Trophoblast cell (in vitro differentiated cells and primary cell): ENCODE data around the gene DNAJC28.

ENCODE experiments used
- DNase-seq, 2 donors: peaks; one replicate each; pipeline ENCODE4 v3.0.0-alpha.2; 2016
- H2AFZ ChIP-seq: 2 replicates; pipeline ENCODE4 v1.6.1; 2013; ENCODE audit warnings: low read length, moderate library complexity, mild to moderate bottlenecking; ENCODE audit not compliant: insufficient read depth, poor library complexity
- H2AK5ac ChIP-seq: 2 replicates; pipeline ENCODE4 v1.6.1; 2013; ENCODE audit warnings: mild to moderate bottlenecking, low read length
- H2BK120ac ChIP-seq: 2 replicates; pipeline ENCODE4 v1.6.1; 2013; ENCODE audit warnings: low read length, mild to moderate bottlenecking, moderate library complexity; ENCODE audit not compliant: insufficient read depth, poor library complexity
- H2BK12ac ChIP-seq: 2 replicates; pipeline ENCODE4 v1.6.1; 2013; ENCODE audit warnings: mild to moderate bottlenecking, low read length, moderate library complexity
- H2BK5ac ChIP-seq: 2 replicates; pipeline ENCODE4 v1.6.1; 2013; ENCODE audit warnings: low read length, low read depth, moderate library complexity, mild to moderate bottlenecking; ENCODE audit not compliant: poor library complexity
- H3K14ac ChIP-seq: 2 replicates; pipeline ENCODE4 v1.6.1; 2013; ENCODE audit warnings: mild to moderate bottlenecking, low read length
- H3K18ac ChIP-seq: 2 replicates; pipeline ENCODE4 v1.6.1; 2013; ENCODE audit warnings: mild to moderate bottlenecking, low read length
- H3K23ac ChIP-seq: 2 replicates; pipeline ENCODE4 v1.6.1; 2013; ENCODE audit warnings: low read length
- H3K27ac ChIP-seq: 2 replicates; pipeline ENCODE4 v1.5.1; 2013; ENCODE audit warnings: low read depth, mild to moderate bottlenecking, inconsistent platforms, low read length, moderate library complexity
- H3K27me3 ChIP-seq: 2 replicates; pipeline ENCODE4 v1.6.1; 2013; ENCODE audit warnings: inconsistent platforms, mild to moderate bottlenecking, low read length, moderate library complexity; ENCODE audit not compliant: insufficient read depth
- H3K36me3 ChIP-seq, 2 experiments: 1 replicate in 1 of 2; 2 replicates in 1 of 2; pipeline ENCODE4 v1.6.1; 2013; ENCODE audit warnings: low read length in 2 of 2, mild to moderate bottlenecking in 2 of 2, moderate library complexity in 1 of 2; ENCODE audit not compliant: insufficient read depth in 2 of 2, control insufficient read depth in 1 of 2
- H3K4ac ChIP-seq: 2 replicates; pipeline ENCODE4 v1.6.1; 2013; ENCODE audit warnings: low read depth, mild to moderate bottlenecking, low read length, moderate library complexity
- H3K4me1 ChIP-seq, 2 experiments: 1 replicate in 1 of 2; 2 replicates in 1 of 2; pipeline ENCODE4 v1.6.1; 2013; ENCODE audit warnings: low read length in 2 of 2, mild to moderate bottlenecking in 2 of 2, moderate library complexity in 1 of 2; ENCODE audit not compliant: insufficient read depth in 2 of 2, control insufficient read depth in 1 of 2
- H3K4me2 ChIP-seq: 2 replicates; pipeline ENCODE4 v1.6.1; 2013; ENCODE audit warnings: inconsistent platforms, mild to moderate bottlenecking, low read length, moderate library complexity
- H3K4me3 ChIP-seq: 2 replicates; pipeline ENCODE4 v1.5.1; 2013; ENCODE audit warnings: mild to moderate bottlenecking, low read depth, low read length, inconsistent platforms
- H3K79me1 ChIP-seq: one replicate; pipeline ENCODE4 v1.6.1; 2013; ENCODE audit warnings: low read length
- H3K79me2 ChIP-seq: 2 replicates; pipeline ENCODE4 v1.6.1; 2013; ENCODE audit warnings: low read length, mild to moderate bottlenecking; ENCODE audit not compliant: control insufficient read depth, insufficient read depth, poor library complexity
- H3K9ac ChIP-seq: 2 replicates; pipeline ENCODE4 v1.6.1; 2013; ENCODE audit warnings: mild to moderate bottlenecking, low read length
- H3K9me3 ChIP-seq: 2 replicates; pipeline ENCODE4 v1.6.1; 2013; ENCODE audit warnings: low read depth, mild to moderate bottlenecking, control low read depth, inconsistent platforms, low read length; ENCODE audit not compliant: insufficient read depth
- H4K12ac ChIP-seq: 2 replicates; pipeline ENCODE4 v1.6.1; 2013; ENCODE audit warnings: low read depth, mild to moderate bottlenecking, low read length, moderate library complexity
- H4K8ac ChIP-seq: 2 replicates; pipeline ENCODE4 v1.6.1; 2013; ENCODE audit warnings: low read depth, mild to moderate bottlenecking, low read length, moderate library complexity
- H4K91ac ChIP-seq: one replicate; pipeline ENCODE4 v1.6.1; 2013; ENCODE audit warnings: low read depth, mild to moderate bottlenecking, low read length, moderate library complexity
- WGBS: extraction: QIAGEN DNeasy Blood & Tissue Kit; methylation state at CpG from one replicate; pipeline ENCODE4 v1.1.7; 2013; ENCODE audit warnings: missing lambda C conversion rate; ENCODE audit not compliant: insufficient read length, insufficient coverage; ENCODE audit errors: extremely low coverage; 5-methylcytosine and 5-hydroxymethylcytosine counted together

The DNAJC28 gene

DNA sequence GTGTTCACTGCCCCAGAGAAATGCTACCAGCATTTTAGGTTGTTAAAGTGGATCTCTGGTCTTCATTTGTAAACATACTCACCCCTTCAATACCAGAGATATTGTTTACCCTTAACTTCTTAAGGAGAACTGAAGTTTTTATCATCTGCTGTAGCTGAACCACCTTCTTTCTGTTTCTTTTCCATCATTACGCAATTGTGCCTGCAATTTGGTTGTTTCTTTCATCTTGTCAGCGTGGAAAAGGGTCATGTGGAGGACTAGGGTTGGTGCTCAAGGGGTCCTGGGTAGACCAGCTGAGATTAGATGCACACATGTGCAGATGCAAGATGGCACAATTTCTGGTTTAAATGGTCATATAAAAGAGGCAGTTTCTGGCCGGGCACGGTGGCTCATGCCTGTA is 27.4 kb upstream of the DNAJC28 start:
- Histone ChIP-seq H2BK120ac (no peak overlapping the region), H3K9me3 (no peaks in the 10 kb centered on the region), H3K79me1 (no peaks in the 10 kb centered on the region), H3K23ac (no peak overlapping the region), H3K27ac (no peak overlapping the region), H3K36me3 (peaks cover 16 to 28% of the 10 kb centered on the region in 2 experiments), H3K27me3 (no peaks in the 10 kb centered on the region), H3K79me2 (no peaks in the 10 kb centered on the region), H2BK12ac (no peak overlapping the region), H2BK5ac (no peak overlapping the region), H4K12ac (no peak overlapping the region), H3K4me3 (no peak overlapping the region), H2AFZ (no peak overlapping the region), H4K8ac (no peak overlapping the region), H3K4me1 (no peaks in the 10 kb centered on the region), H3K4me2 (no peak overlapping the region), H3K18ac (no peak overlapping the region), H4K91ac (no peak overlapping the region), H3K9ac (peak overlapping the region; percentile 46), H3K4ac (no peak overlapping the region), H3K14ac (no peak overlapping the region), H2AK5ac (no peak overlapping the region)
- no CpG with 5 or more reads among the region's 4 CpGs for WGBS
- DNase-seq = no peak

DNA sequence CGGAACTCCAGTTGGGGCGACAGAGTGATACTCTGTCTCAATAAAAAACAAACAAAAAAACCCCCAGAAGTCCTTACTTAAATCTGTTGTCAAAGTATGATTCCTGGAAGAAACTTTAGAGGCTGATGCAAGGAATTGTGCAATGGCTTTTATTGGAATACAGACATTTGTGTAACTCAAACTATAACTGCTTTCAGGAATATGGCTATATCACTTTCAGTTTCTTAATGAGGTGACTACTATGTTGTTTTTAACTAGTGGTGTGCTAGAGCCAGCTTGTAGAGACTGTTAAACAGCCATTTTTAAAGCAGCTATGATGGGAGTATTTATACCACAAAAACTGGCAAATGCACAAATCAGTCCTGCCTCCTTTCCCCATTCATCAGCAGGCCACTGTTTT is 22.7 kb upstream of the DNAJC28 start:
- Histone ChIP-seq H4K8ac (no peak overlapping the region), H2AFZ (no peak overlapping the region), H2BK5ac (no peak overlapping the region), H3K27ac (no peak overlapping the region), H2BK120ac (no peak overlapping the region), H3K79me2 (no peaks in the 10 kb centered on the region), H3K79me1 (no peaks in the 10 kb centered on the region), H3K27me3 (no peaks in the 10 kb centered on the region), H2BK12ac (no peak overlapping the region), H3K4ac (no peak overlapping the region), H4K12ac (no peak overlapping the region), H4K91ac (no peak overlapping the region), H3K9ac (no peak overlapping the region), H3K14ac (no peak overlapping the region), H3K4me3 (no peak overlapping the region), H2AK5ac (no peak overlapping the region), H3K4me1 (no peaks in the 10 kb centered on the region), H3K9me3 (no peaks in the 10 kb centered on the region), H3K18ac (no peak overlapping the region), H3K4me2 (no peak overlapping the region), H3K36me3 (peaks cover 34 to 42% of the 10 kb centered on the region in 2 experiments), H3K23ac (no peak overlapping the region)
- WGBS = no CpG with 5 or more reads among the region's 2 CpGs
- DNase-seq = no peak

DNA sequence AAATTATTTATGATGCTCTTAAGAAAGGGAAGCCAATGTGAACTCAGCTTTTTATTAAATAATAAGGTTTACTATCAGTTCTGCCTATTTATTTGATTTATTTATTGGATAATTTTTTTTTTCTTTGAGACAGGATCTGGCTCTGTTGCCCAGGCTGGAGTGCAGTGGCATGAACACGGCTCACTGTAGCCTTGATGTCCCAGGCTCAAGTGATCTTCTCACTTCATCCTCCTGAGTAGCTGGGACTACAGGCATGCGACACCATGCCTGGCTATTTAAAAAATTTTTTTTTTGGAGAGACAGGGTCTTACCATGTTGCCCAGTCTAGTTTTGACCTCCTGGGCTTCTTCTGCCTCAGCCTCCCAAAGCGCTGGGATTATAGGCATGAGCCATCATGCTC is 21.0 kb upstream of the DNAJC28 start:
- Histone ChIP-seq H2BK5ac (no peak overlapping the region), H2AFZ (no peak overlapping the region), H4K8ac (no peak overlapping the region), H4K12ac (no peak overlapping the region), H2BK120ac (no peak overlapping the region), H3K27me3 (no peaks in the 10 kb centered on the region), H3K4me2 (no peak overlapping the region), H3K27ac (no peak overlapping the region), H3K4ac (no peak overlapping the region), H3K14ac (no peak overlapping the region), H3K23ac (no peak overlapping the region), H3K36me3 (peaks cover 30 to 42% of the 10 kb centered on the region in 2 experiments), H3K4me3 (no peak overlapping the region), H3K79me2 (no peaks in the 10 kb centered on the region), H3K9me3 (no peaks in the 10 kb centered on the region), H3K18ac (no peak overlapping the region), H4K91ac (no peak overlapping the region), H3K4me1 (no peaks in the 10 kb centered on the region), H3K9ac (no peak overlapping the region), H2AK5ac (no peak overlapping the region), H2BK12ac (no peak overlapping the region), H3K79me1 (no peaks in the 10 kb centered on the region)
- no peak for DNase-seq
- WGBS = no CpG with 5 or more reads among the region's 3 CpGs

DNA sequence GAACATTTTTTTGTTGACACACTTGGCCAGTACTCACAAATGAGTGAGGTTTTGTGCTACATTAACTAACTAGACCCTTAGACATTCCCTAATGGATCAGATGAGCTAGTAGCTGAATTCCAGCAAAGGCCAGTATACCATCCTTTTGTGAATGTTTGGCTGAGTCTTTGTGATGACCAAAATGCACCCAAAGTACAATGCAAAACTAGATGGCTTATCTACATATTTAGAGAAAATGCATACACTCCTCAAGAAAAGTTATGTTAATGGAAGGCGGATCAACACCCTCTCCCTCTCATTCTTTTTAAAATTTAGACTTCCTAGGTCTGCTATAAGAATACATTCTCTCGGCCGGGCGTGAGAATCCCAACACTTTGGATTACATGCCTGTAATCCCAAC is 20.1 kb upstream of the DNAJC28 start:
- H2AK5ac ChIP-seq = no peak overlapping the region
- H3K9ac ChIP-seq = no peak overlapping the region
- no peaks in the 10 kb centered on the region for H3K27me3 ChIP-seq
- no peak overlapping the region for H3K4ac ChIP-seq
- H3K27ac ChIP-seq = no peak overlapping the region
- H3K4me1 ChIP-seq = no peaks in the 10 kb centered on the region
- H3K79me1 ChIP-seq = no peaks in the 10 kb centered on the region
- H4K8ac ChIP-seq = no peak overlapping the region
- no peak for DNase-seq
- no peak overlapping the region for H2BK12ac ChIP-seq
- no peak overlapping the region for H4K91ac ChIP-seq
- H3K23ac ChIP-seq = no peak overlapping the region
- WGBS = no CpG with 5 or more reads among the region's 4 CpGs
- no peak overlapping the region for H2BK120ac ChIP-seq
- no peak overlapping the region for H2AFZ ChIP-seq
- H3K18ac ChIP-seq = no peak overlapping the region
- H3K9me3 ChIP-seq = no peaks in the 10 kb centered on the region
- H2BK5ac ChIP-seq = no peak overlapping the region
- no peak overlapping the region for H3K4me3 ChIP-seq
- no peak overlapping the region for H4K12ac ChIP-seq
- no peak overlapping the region for H3K4me2 ChIP-seq
- H3K14ac ChIP-seq = no peak overlapping the region
- peaks cover 30 to 36% of the 10 kb centered on the region in 2 experiments for H3K36me3 ChIP-seq
- no peaks in the 10 kb centered on the region for H3K79me2 ChIP-seq
